ENCODE results near the gene RCCD1. TPM values are rescaled to one million over a fixed set of nuclear protein-coding genes. Genes with fewer than 3 reads are reported as not detected.

Gene RCCD1
- total and polyA plus RNA-seq, 2 of the 8 experiments (the other 6 are each of a cell fraction or from before 2014, with no cell fraction given), result 9.9 to 18.8 TPM

DNA sequence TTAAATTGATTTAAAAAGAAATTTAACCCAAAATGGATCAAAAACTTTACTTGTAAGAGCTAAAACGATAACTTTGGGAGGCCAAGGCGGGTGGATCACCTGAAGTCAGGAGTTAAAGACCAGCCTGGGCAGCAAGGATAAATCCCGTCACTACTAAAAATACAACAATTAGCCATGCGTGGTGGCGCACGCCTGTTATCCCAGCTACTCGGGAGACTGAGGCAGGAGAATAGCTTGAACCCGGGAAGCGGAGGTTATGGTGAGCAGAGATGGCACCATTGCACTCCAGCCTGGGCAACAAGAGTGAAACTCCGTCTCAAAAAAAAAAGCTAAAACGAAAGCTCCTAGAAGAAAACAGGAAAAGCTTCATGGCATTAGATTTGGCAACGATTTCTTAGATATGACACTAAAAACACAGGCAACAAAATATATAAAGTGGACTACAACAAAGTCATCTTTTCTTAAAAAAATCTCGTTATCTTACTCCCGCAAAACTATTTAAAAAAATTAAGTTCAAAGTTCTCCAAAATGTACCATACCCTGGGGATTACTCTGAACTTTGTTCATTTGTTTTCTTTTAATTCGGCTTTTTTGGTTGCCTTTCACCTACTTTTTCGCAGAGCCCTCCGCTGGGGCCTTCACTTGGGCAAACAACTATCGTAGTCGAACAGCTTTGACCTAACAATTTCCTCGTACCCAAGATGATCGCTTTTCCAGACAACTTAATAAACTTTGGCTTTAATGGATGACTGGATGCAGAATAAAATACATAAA is 25.3 kb upstream of the RCCD1 start:
- no peak overlapping the region for H3K23ac ChIP-seq (ENCODE audit: insufficient read length)
- 95 to 100% methylated on average over 2 to 19 of the region's 21 CpGs for WGBS, 2 experiments (ENCODE audit: extremely low coverage in 1 of 2, insufficient coverage in 1 of 2, insufficient read length in 1 of 2, insufficient replicate concordance in 2 of 2, low coverage in 1 of 2, low lambda C conversion rate in 2 of 2, missing lambda C conversion rate in 1 of 2)
- H2BK20ac ChIP-seq (ENCODE audit: low read length), result no peak overlapping the region
- H3K4me1 ChIP-seq (replicated peaks in 1 of 4; ENCODE audit: control insufficient read depth in 3 of 4, insufficient read depth in 4 of 4, low read length in 3 of 4), result peaks cover 0 to 6% (median 1%) of the 10 kb centered on the region in 4 experiments; a peak in 3 of 7 replicates
- DNase-seq (ENCODE audit: low read depth in 1 of 2, low spot score in 2 of 2) (no peak), FAIRE-seq (no peak)
- 0 out of 7 replicates have a peak, but pooled peaks cover 0 to 4% (median 0%) of the 10 kb centered on the region in 4 experiments for H3K27me3 ChIP-seq (replicated peaks in 1 of 4; ENCODE audit: control insufficient read depth in 3 of 4, extremely low read depth in 1 of 4, insufficient read depth in 3 of 4, low read length in 3 of 4)
- H3K18ac ChIP-seq (ENCODE audit: extremely low read depth, low read length), result no peak overlapping the region
- H3K4me2 ChIP-seq (ENCODE audit: insufficient read depth in 1 of 2, low read depth in 2 of 2, low read length in 2 of 2), result no peak overlapping the region
- no peak overlapping the region for H2BK15ac ChIP-seq (ENCODE audit: low read length)
- H3K27ac ChIP-seq (ENCODE audit: low read depth, low read length), result no peak overlapping the region
- H3K56ac ChIP-seq (replicated peaks; ENCODE audit: insufficient read length, low read depth, low read length), result no peak overlapping the region
- H3K9ac ChIP-seq (replicated peaks in 1 of 4; ENCODE audit: extremely low read depth in 1 of 4, low read depth in 3 of 4, low read length in 3 of 4), result no peak overlapping the region
- no peak overlapping the region for H3K14ac ChIP-seq (ENCODE audit: insufficient read length)
- POLR2A ChIA-PET (ENCODE audit: partially characterized antibody), result interaction anchor here (0.6 to 1.5 kb wide), 3 partner anchors 9 to 45 kb away, joined by 3 read pairs; partner anchors contain the start of gene FES
- peaks cover under 1% of the 10 kb centered on the region; the same call in 1 of the 2 replicates for H3K23me2 ChIP-seq (ENCODE audit: low read depth, low read length)
- H4K20me1 ChIP-seq (replicated peaks in 1 of 2; ENCODE audit: control insufficient read depth in 1 of 2, insufficient read depth in 2 of 2, low read length in 2 of 2), result no peaks in the 10 kb centered on the region
- H3K4me3 ChIP-seq (ENCODE audit: extremely low read depth in 1 of 4, insufficient read depth in 2 of 4, low read depth in 3 of 4, low read length in 4 of 4), result no peak overlapping the region
- no peaks in the 10 kb centered on the region; the same call in 1 of the 2 replicates for H3K79me1 ChIP-seq (ENCODE audit: low read depth, low read length)
- no peak overlapping the region for H4K5ac ChIP-seq (ENCODE audit: insufficient read length, low read depth, low read length)
- H2BK5ac ChIP-seq (ENCODE audit: low read depth, low read length), result no peak overlapping the region
- H4K91ac ChIP-seq (replicated peaks; ENCODE audit: insufficient read length, low read length), result no peak overlapping the region
- no peak overlapping the region for H2AFZ ChIP-seq (ENCODE audit: low read length)
- no peak overlapping the region for H4K8ac ChIP-seq (ENCODE audit: extremely low read depth, insufficient read depth, low read length)
- no peaks in the 10 kb centered on the region for H3K79me2 ChIP-seq (ENCODE audit: control insufficient read depth in 1 of 2, insufficient read depth in 2 of 2, low read length in 2 of 2)
- H3K4ac ChIP-seq (replicated peaks; ENCODE audit: insufficient read length, low read depth, low read length), result no peak overlapping the region
- TF ChIP-seq HDAC6 (IDR thresholded peaks at IDR 0.05; ENCODE audit: low read depth, low read length) (no peak), FOSL1 (IDR thresholded peaks at IDR 0.05; ENCODE audit: insufficient read depth, low read depth, low read length) (no peak), SIX5 (IDR thresholded peaks at IDR 0.05; ENCODE audit: low read depth, low read length) (no peak), POU5F1 (IDR thresholded peaks at IDR 0.05; ENCODE audit: low read depth, low read length) (no peak), MAFK (IDR thresholded peaks at IDR 0.05; ENCODE audit: low read depth, low read length) (no peak), SP1 (IDR thresholded peaks at IDR 0.05; ENCODE audit: low read depth, low read length) (no peak), YY1 (IDR thresholded peaks at IDR 0.05; ENCODE audit: low read depth, low read length) (no peak)
- no peak overlapping the region for H2BK120ac ChIP-seq (replicated peaks; ENCODE audit: low read depth, low read length)
- CTCF ChIA-PET (ENCODE audit: partially characterized antibody), result interaction anchor here (0.5 to 20.7 kb wide), 6 partner anchors 13 to 216 kb away, joined by 3 to 306 read pairs (median 80); partner anchors contain the start of genes FES, MAN2A2 and RCCD1
- no peaks in the 10 kb centered on the region for H3K36me3 ChIP-seq (ENCODE audit: control insufficient read depth in 2 of 4, insufficient read depth in 4 of 4, low read length in 3 of 4)
- H2AK5ac ChIP-seq (ENCODE audit: low read depth, low read length), result no peak overlapping the region
- no peak overlapping the region for H2BK12ac ChIP-seq (ENCODE audit: low read depth, low read length)
- H3K9me3 ChIP-seq (ENCODE audit: insufficient read depth in 2 of 2, low read depth in 1 of 2, low read length in 1 of 2), result no peaks in the 10 kb centered on the region

All from H1 (cell line).